Vagina (tissue), 2 donors: ENCODE data around the gene WDR37.

Experiments used
- POLR2A ChIP-seq, 2 donors: fragments of 450-650 bp; IDR thresholded peaks; one replicate each; pipeline ENCODE4 v1.6.1; 2017; ENCODE audit warnings: antibody characterized with exemption in 2 of 2, mild to moderate bottlenecking in 2 of 2, moderate library complexity in 2 of 2
- POLR2AphosphoS5 ChIP-seq, 2 donors: sonication (generic); formaldehyde crosslinking; IDR thresholded peaks; one replicate each; pipeline ENCODE4 v1.9.0; 2017; ENCODE audit warnings: antibody characterized with exemption in 2 of 2, mild to moderate bottlenecking in 2 of 2, low read depth in 1 of 2; ENCODE audit not compliant: insufficient read depth in 1 of 2
- TF ChIP-seq, protein P1 (sequence below), 3 experiments: fragments of 450-650 bp in 2 of 3; fragments of 200-600 bp in 1 of 3; sonication (generic) in 1 of 3; IDR thresholded peaks; one replicate each; pipeline ENCODE4 v1.5.1; 2017 to 2019; ENCODE audit warnings: antibody characterized with exemption in 3 of 3, mild to moderate bottlenecking in 2 of 3, moderate library complexity in 2 of 3

DNA sequence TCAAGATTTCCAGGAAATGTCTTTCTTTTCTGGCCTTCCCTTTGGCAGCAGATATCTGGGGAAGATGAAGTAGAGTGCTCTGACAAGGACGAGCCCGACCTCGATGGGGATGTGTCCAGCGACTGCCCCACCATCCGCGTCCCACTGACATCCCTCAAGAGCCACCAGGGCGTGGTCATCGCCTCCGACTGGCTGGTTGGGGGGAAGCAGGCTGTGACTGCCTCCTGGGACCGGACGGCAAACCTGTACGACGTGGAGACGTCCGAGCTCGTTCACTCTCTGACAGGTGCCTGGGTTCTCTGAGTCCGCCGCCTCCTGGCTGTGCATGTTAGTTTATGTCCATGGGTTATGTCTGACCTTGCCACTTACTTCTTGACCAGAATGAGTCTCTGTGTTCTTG lies 47.4 kb downstream of the WDR37 start:
- TF ChIP-seq, protein P1, sequence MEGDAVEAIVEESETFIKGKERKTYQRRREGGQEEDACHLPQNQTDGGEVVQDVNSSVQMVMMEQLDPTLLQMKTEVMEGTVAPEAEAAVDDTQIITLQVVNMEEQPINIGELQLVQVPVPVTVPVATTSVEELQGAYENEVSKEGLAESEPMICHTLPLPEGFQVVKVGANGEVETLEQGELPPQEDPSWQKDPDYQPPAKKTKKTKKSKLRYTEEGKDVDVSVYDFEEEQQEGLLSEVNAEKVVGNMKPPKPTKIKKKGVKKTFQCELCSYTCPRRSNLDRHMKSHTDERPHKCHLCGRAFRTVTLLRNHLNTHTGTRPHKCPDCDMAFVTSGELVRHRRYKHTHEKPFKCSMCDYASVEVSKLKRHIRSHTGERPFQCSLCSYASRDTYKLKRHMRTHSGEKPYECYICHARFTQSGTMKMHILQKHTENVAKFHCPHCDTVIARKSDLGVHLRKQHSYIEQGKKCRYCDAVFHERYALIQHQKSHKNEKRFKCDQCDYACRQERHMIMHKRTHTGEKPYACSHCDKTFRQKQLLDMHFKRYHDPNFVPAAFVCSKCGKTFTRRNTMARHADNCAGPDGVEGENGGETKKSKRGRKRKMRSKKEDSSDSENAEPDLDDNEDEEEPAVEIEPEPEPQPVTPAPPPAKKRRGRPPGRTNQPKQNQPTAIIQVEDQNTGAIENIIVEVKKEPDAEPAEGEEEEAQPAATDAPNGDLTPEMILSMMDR (IDR thresholded peaks at IDR 0.05) = no peak
- TF ChIP-seq POLR2A (IDR thresholded peaks at IDR 0.05) (no peak), POLR2AphosphoS5 (IDR thresholded peaks at IDR 0.05; ENCODE audit: insufficient read depth in 1 of 2, low read depth in 1 of 2) (no peak)
